HepG2 (cell line): ENCODE measurements around the gene MTHFD2L. TPM values are rescaled to one million over a fixed set of nuclear protein-coding genes. Genes with fewer than 3 reads are reported as not detected.

Experiments used
- ATAC-seq: fragments of 200-7000 bp; cut with Tn5 transposase; 3 replicates; pipeline ENCODE4 v1.9.1; 2020; ENCODE audit warnings: mild to moderate bottlenecking, moderate library complexity
- BruUV-seq: library from RNA; stranded (reverse); fragments of 400-500 nt; replicated peaks from 2 replicates; lab custom pipeline; 2021; lab: Mats Ljungman, UMichigan
- CTCF ChIA-PET: fragments of 300-600 bp; formaldehyde crosslinking; extraction: SDS; loops from one replicate; lab custom pipeline; 2021; ENCODE audit warnings: low total read pairs, inconsistent platforms, low intra/inter-chr PET ratio; lab: Yijun Ruan, JAX
- POLR2A ChIA-PET: fragments of 350-600 bp; sonication (Branson Sonifier 250); formaldehyde crosslinking; loops from one replicate; lab custom pipeline; 2020; ENCODE audit warnings: antibody characterized with exemption, inconsistent platforms; lab: Yijun Ruan, JAX
- DNase-seq: peaks from one replicate; pipeline ENCODE4 v3.0.0-alpha.2; 2015; ENCODE audit warnings: low spot score
- FAIRE-seq: peaks from 3 replicates; lab custom pipeline; 2011; peaks lifted over from hg19 to GRCh38; lab: Jason Lieb, UNC
- H2AFZ ChIP-seq: one replicate; pipeline ENCODE4 v1.6.1; 2011; ENCODE audit warnings: low read length, inconsistent platforms
- H3K27ac ChIP-seq: fragments of 300-600 bp; 3 replicates; pipeline ENCODE4 v1.8.0; 2011; ENCODE audit warnings: mixed run types, mild to moderate bottlenecking, mixed read lengths, low read length, inconsistent platforms; ENCODE audit not compliant: insufficient read depth; ENCODE audit errors: extremely low read length
- H3K27me3 ChIP-seq, 2 experiments: fragments of 200-600 bp in 1 of 2; 2 replicates in 1 of 2; 3 replicates in 1 of 2; pipeline versions ENCODE4 v1.6.0 to v1.8.0; 2011; ENCODE audit warnings: low read length in 2 of 2, mild to moderate bottlenecking in 2 of 2, moderate library complexity in 2 of 2, inconsistent platforms in 1 of 2; ENCODE audit not compliant: insufficient read depth in 2 of 2, control insufficient read depth in 1 of 2
- H3K36me3 ChIP-seq, 2 experiments: fragments of 200-600 bp in 1 of 2; replicated peaks in 1 of 2; 2 replicates in 1 of 2; 3 replicates in 1 of 2; pipeline versions ENCODE4 v1.5.1 to v1.8.0; 2011; ENCODE audit warnings: low read length in 2 of 2, inconsistent platforms in 1 of 2; ENCODE audit not compliant: insufficient read depth in 2 of 2, control insufficient read depth in 1 of 2
- H3K4me1 ChIP-seq: 2 replicates; pipeline ENCODE4 v1.5.1; 2012; ENCODE audit warnings: low read length, inconsistent platforms; ENCODE audit not compliant: insufficient read depth
- H3K4me2 ChIP-seq: 2 replicates; pipeline ENCODE4 v1.6.0; 2011; ENCODE audit warnings: low read depth, low read length, inconsistent platforms
- H3K4me3 ChIP-seq, 3 experiments: fragments of 200-600 bp in 1 of 3; sonication (generic), shearing (Covaris generic) in 1 of 3; replicated peaks in 1 of 3; 2 replicates each; pipeline ENCODE4 v1.5.1; 2011 to 2016; ENCODE audit warnings: low read length in 3 of 3, inconsistent platforms in 2 of 3, low read depth in 2 of 3, mild to moderate bottlenecking in 2 of 3, control low read depth in 1 of 3, mixed read lengths in 1 of 3; ENCODE audit not compliant: insufficient read depth in 1 of 3
- H3K79me2 ChIP-seq: one replicate; pipeline ENCODE4 v1.6.1; 2011; ENCODE audit warnings: low read length, inconsistent platforms; ENCODE audit not compliant: insufficient read depth
- H3K9ac ChIP-seq: 2 replicates; pipeline ENCODE4 v1.6.0; 2011; ENCODE audit warnings: mild to moderate bottlenecking, low read depth, low read length, inconsistent platforms; ENCODE audit not compliant: insufficient read depth
- H3K9me3 ChIP-seq: 2 replicates; pipeline ENCODE4 v1.5.1; 2012; ENCODE audit warnings: mild to moderate bottlenecking, low read length
- H4K20me1 ChIP-seq: 2 replicates; pipeline ENCODE4 v1.6.0; 2011; ENCODE audit warnings: inconsistent platforms, mild to moderate bottlenecking, low read length, moderate library complexity; ENCODE audit not compliant: insufficient read depth
- BATF2 ChIP-seq: sonication (generic); formaldehyde crosslinking; IDR thresholded peaks from 2 replicates; pipeline ENCODE4 v1.8.0; 2022; ENCODE audit warnings: mild to moderate bottlenecking, missing genetic modification reagents, moderate library complexity
- FOXK1 ChIP-seq: sonication (generic); formaldehyde crosslinking; IDR thresholded peaks from 2 replicates; pipeline ENCODE4 v1.4.0; 2020; ENCODE audit warnings: low read depth, missing genetic modification reagents, borderline replicate concordance
- GPBP1L1 ChIP-seq: sonication (generic); formaldehyde crosslinking; IDR thresholded peaks from 2 replicates; pipeline ENCODE4 v1.5.0; 2020; ENCODE audit warnings: mild to moderate bottlenecking, missing genetic modification reagents
- MAFF ChIP-seq: IDR thresholded peaks from 2 replicates; pipeline ENCODE4 v1.6.1; 2011; ENCODE audit warnings: low read depth, low read length, improper control_type of control experiment
- MNT ChIP-seq: fragments of 450-650 bp; IDR thresholded peaks from 2 replicates; pipeline ENCODE4 v1.6.1; 2016
- PHB2 ChIP-seq: fragments of 450-650 bp; IDR thresholded peaks from 2 replicates; pipeline ENCODE4 v1.6.1; 2018; ENCODE audit not compliant: partially characterized antibody
- REL ChIP-seq: sonication (generic); formaldehyde crosslinking; conservative IDR thresholded peaks from 2 replicates; pipeline ENCODE4 v1.8.0; 2022; ENCODE audit warnings: mild to moderate bottlenecking, missing genetic modification reagents, moderate library complexity
- ZNF556 ChIP-seq: sonication (generic); formaldehyde crosslinking; IDR thresholded peaks from 2 replicates; pipeline ENCODE4 v1.4.0; 2020; ENCODE audit warnings: mild to moderate bottlenecking, missing genetic modification reagents, borderline replicate concordance
- WGBS: methylation state at CpG from one replicate; pipeline ENCODE4 v1.1.6; 2017; ENCODE audit warnings: low lambda C conversion rate; 5-methylcytosine and 5-hydroxymethylcytosine counted together
- in situ Hi-C: cut with HindIII; loops from 2 replicates; pipeline ENCODE4 v1.10.0; 2017; ENCODE audit warnings: low pct_unique_long_range_greater_than_20kb; ENCODE audit not compliant: extremely low pct_ligation_motif_present
- intact Hi-C: fragments of 100-400 bp; cut with micrococcal nuclease; formaldehyde crosslinking; loops from one replicate; pipeline ENCODE4 v1.10.0; 2022; ENCODE audit not compliant: unreplicated experiment
- polyA plus RNA-seq, 8 experiments: library from polyadenylated mRNA; depleted of rRNA in 3 of 8; stranded (reverse) in 7 of 8; unstranded in 1 of 8; fragments of >200 nt; fragmentation: Illumina TruSeq in 4 of 8; extraction: Trizol in 4 of 8; gene quantifications; 2 replicates each; pipeline versions ENCODE4 v1.2.1 to v1.2.3, GENCODE V29; 2011 to 2016; ENCODE audit warnings: low read depth in 4 of 8, missing spikeins in 1 of 8, mixed read lengths in 1 of 8; ENCODE audit not compliant: insufficient read depth in 1 of 8
- total RNA-seq, 5 experiments: library from RNA; depleted of rRNA; stranded (reverse); fragments of >200 nt; fragmentation: Illumina TruSeq; extraction: Trizol; gene quantifications; 2 replicates each; pipeline ENCODE4 v1.2.3, GENCODE V29; 2016; ENCODE audit warnings: low read depth in 1 of 5
- TF ChIP-seq, protein P1 (sequence below): sonication (generic); formaldehyde crosslinking; IDR thresholded peaks from 2 replicates; pipeline ENCODE4 v1.8.0; 2022; ENCODE audit warnings: missing genetic modification reagents, low read depth, mild to moderate bottlenecking, borderline replicate concordance

The MTHFD2L gene
- total and polyA plus RNA-seq, 2 of the 13 experiments (the other 11 are each of a cell fraction or from before 2014, with no cell fraction given) = 10.5 to 14.9 TPM

DNA sequence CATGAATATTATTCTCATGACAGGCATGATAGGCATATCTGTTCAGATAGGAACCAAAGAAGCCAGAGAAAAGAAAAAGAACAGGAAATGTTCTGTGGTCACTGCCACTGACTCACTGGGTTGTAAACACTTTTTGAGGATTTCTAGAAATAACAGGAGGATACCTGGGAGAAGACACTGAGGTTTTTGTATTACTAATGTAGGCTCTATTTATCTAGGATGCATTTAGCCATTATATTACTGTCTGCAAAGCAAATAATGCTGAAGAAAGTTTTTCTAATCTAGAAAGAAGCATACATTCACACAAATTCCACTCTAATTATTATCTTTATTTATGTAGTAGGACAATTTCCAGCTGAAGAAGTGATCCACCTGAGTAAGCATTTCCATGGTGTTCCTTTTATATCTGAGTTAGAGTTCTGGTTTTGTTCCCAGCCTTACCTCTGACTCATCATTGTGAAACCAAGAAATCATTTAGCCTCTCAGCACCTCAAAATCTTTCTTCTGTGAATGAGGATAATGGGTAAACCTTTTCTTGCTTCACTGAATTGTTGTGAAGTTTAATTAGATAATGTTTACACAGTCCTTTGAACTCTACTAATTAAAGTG is 110.2 kb downstream of the MTHFD2L start:
- H3K27ac ChIP-seq = no peak overlapping the region
- no peak overlapping the region for H3K4me2 ChIP-seq
- ChIA-PET CTCF (no interaction called here), POLR2A (no interaction called here)
- TF ChIP-seq FOXK1 (CRISPR knock-in tag) = no peak
- TF ChIP-seq MAFF = peak; percentile 51; the same call in 1 of the 2 replicates
- in situ Hi-C loops (no loop called here), intact Hi-C loops (no loop called here)
- no peaks in the 10 kb centered on the region for H3K27me3 ChIP-seq
- no peak overlapping the region for H2AFZ ChIP-seq
- H3K9ac ChIP-seq = no peak overlapping the region
- H3K36me3 ChIP-seq = no peaks in the 10 kb centered on the region
- no peak for FAIRE-seq
- no peaks in the 10 kb centered on the region for H3K4me1 ChIP-seq
- no peak for DNase-seq
- no TSS peak for BruUV-seq
- no peak overlapping the region for H3K4me3 ChIP-seq
- no peaks in the 10 kb centered on the region for H3K9me3 ChIP-seq
- no peaks in the 10 kb centered on the region for H3K79me2 ChIP-seq
- no peak for ATAC-seq
- no peaks in the 10 kb centered on the region for H4K20me1 ChIP-seq

- Histone ChIP-seq H3K4me1 (no peaks in the 10 kb centered on the region), H3K9me3 (no peaks in the 10 kb centered on the region), H3K4me3 (no peak overlapping the region), H3K79me2 (no peaks in the 10 kb centered on the region), H2AFZ (no peak overlapping the region), H3K36me3 (no peaks in the 10 kb centered on the region), H3K4me2 (no peak overlapping the region), H3K9ac (no peak overlapping the region), H3K27me3 (no peaks in the 10 kb centered on the region), H3K27ac (no peak overlapping the region), H4K20me1 (no peaks in the 10 kb centered on the region)
- no peak for TF ChIP-seq BATF2
- TF ChIP-seq, protein P1, sequence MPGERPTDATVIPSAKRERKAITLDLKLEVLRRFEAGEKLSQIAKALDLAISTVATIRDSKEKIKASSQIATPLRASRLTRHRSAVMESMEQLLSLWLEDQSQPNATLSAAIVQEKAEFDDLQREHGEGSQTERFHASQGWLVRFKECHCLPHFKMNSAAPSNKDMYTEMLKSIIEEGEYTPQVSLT (CRISPR knock-in tag) = no peak
- TF ChIP-seq GPBP1L1 (CRISPR knock-in tag) = no peak
- TF ChIP-seq ZNF556 (CRISPR knock-in tag) = no peak
- no peak for TF ChIP-seq PHB2
- no peak for TF ChIP-seq REL
- no peak for TF ChIP-seq MNT
- intact Hi-C loops = no loop called here
- DNase-seq (no peak), ATAC-seq (no peak), FAIRE-seq (no peak)
- ChIA-PET CTCF (no interaction called here), POLR2A (no interaction called here)
- no TSS peak for BruUV-seq
- 47% methylated on average over 2 of the region's 2 CpGs for WGBS
- in situ Hi-C loops = no loop called here
Observed at GRCh38 chr4:74268643-74269042, 110.7 kb downstream of the MTHFD2L start.
